ENCODE measurements around the gene CMTM8. TPM values are rescaled to one million over a fixed set of nuclear protein-coding genes. Genes with fewer than 3 reads are reported as not detected.

CMTM8 gene
- total and polyA plus RNA-seq, 12 donors = 2.1 to 8.4 (median 3.5) TPM

GRCh38 chr3:32404714-32405113 is 166.2 kb downstream of the CMTM8 start:
- no peak overlapping the region for H3K4me3 ChIP-seq
- H3K9me3 ChIP-seq = no peaks in the 10 kb centered on the region
- no peaks in the 10 kb centered on the region for H3K27me3 ChIP-seq
- peak overlapping the region in 1 of 10 donors; percentile 95 for H3K27ac ChIP-seq
- no peak for TF ChIP-seq CTCF (IDR thresholded peaks at IDR 0.05)
- no peak for DNase-seq
- 86 to 90% methylated on average over 1 of the region's 1 CpG for WGBS, 2 donors
- ATAC-seq = no peak
- peaks cover 4 to 98% (median 19%) of the 10 kb centered on the region in 9 donors for H3K4me1 ChIP-seq
- intact Hi-C loops (cut with DNase I) = loop anchor here in 2 of 10 donors (5.0 to 10.0 kb wide), 3 partner anchors 63 to 227 kb away; no protein-coding TSS in a partner anchor
- no peaks in the 10 kb centered on the region for H3K36me3 ChIP-seq

- no peak for DNase-seq
- peak overlapping the region in 1 of 10 donors; percentile 95 for H3K27ac ChIP-seq
- H3K9me3 ChIP-seq = no peaks in the 10 kb centered on the region
- intact Hi-C loops (cut with DNase I) = loop anchor here in 1 of 10 donors (10.0 kb wide), 1 partner anchor 110 kb away; no protein-coding TSS in a partner anchor
- WGBS, 2 donors = 38 to 43% methylated on average over 2 of the region's 2 CpGs
- H3K36me3 ChIP-seq = no peaks in the 10 kb centered on the region
- TF ChIP-seq CTCF (IDR thresholded peaks at IDR 0.05) = no peak
- no peaks in the 10 kb centered on the region for H3K27me3 ChIP-seq
- peaks cover 4 to 97% (median 17%) of the 10 kb centered on the region in 9 donors for H3K4me1 ChIP-seq
- no peak for ATAC-seq
- H3K4me3 ChIP-seq = no peak overlapping the region
Measured at GRCh38 chr3:32405155-32405554, 166.7 kb downstream of the CMTM8 start.

GRCh38 chr3:32405711-32406323 is 167.3 kb downstream of the CMTM8 start:
- Histone ChIP-seq H3K9me3 (no peaks in the 10 kb centered on the region), H3K36me3 (no peaks in the 10 kb centered on the region), H3K27me3 (no peaks in the 10 kb centered on the region), H3K4me3 (no peak overlapping the region), H3K4me1 (peaks cover 4 to 96% (median 15%) of the 10 kb centered on the region in 9 donors), H3K27ac (peak overlapping the region in 1 of 10 donors; percentile 83)
- intact Hi-C loops (cut with DNase I) = loop anchor here in 1 of 10 donors (10.0 kb wide), 1 partner anchor 111 kb away; no protein-coding TSS in a partner anchor
- ATAC-seq (no peak), DNase-seq (no peak)
- WGBS, 2 donors = 75 to 85% methylated on average over 7 of the region's 7 CpGs
- TF ChIP-seq CTCF (IDR thresholded peaks at IDR 0.05) = no peak

- H3K4me1 ChIP-seq = peaks cover 0 to 86% (median 8%) of the 10 kb centered on the region in 9 donors
- H3K27ac ChIP-seq = peak overlapping the region in 1 of 10 donors; percentile 83
- H3K27me3 ChIP-seq = no peaks in the 10 kb centered on the region
- DNase-seq = no peak
- TF ChIP-seq CTCF (IDR thresholded peaks at IDR 0.05) = no peak
- H3K9me3 ChIP-seq = no peaks in the 10 kb centered on the region
- no peak overlapping the region for H3K4me3 ChIP-seq
- WGBS, 2 donors = 90% methylated on average over 7 of the region's 7 CpGs
- intact Hi-C loops (cut with DNase I) = loop anchor here in 1 of 10 donors (10.0 kb wide), 1 partner anchor 112 kb away; no protein-coding TSS in a partner anchor
- no peaks in the 10 kb centered on the region for H3K36me3 ChIP-seq
- ATAC-seq = peak in 3 of 8 donors; percentile 15 to 34 (median 22)
Measured at GRCh38 chr3:32406486-32407408, 168.3 kb downstream of the CMTM8 start.

Data from heart right ventricle (tissue), 16 donors.